ENCODE measurements around the gene UIMC1. TPM values are rescaled to one million over a fixed set of nuclear protein-coding genes. Genes with fewer than 3 reads are reported as not detected.

Gene UIMC1
- total RNA-seq, 1 donor from 2014 or later: 61.5 TPM

DNA sequence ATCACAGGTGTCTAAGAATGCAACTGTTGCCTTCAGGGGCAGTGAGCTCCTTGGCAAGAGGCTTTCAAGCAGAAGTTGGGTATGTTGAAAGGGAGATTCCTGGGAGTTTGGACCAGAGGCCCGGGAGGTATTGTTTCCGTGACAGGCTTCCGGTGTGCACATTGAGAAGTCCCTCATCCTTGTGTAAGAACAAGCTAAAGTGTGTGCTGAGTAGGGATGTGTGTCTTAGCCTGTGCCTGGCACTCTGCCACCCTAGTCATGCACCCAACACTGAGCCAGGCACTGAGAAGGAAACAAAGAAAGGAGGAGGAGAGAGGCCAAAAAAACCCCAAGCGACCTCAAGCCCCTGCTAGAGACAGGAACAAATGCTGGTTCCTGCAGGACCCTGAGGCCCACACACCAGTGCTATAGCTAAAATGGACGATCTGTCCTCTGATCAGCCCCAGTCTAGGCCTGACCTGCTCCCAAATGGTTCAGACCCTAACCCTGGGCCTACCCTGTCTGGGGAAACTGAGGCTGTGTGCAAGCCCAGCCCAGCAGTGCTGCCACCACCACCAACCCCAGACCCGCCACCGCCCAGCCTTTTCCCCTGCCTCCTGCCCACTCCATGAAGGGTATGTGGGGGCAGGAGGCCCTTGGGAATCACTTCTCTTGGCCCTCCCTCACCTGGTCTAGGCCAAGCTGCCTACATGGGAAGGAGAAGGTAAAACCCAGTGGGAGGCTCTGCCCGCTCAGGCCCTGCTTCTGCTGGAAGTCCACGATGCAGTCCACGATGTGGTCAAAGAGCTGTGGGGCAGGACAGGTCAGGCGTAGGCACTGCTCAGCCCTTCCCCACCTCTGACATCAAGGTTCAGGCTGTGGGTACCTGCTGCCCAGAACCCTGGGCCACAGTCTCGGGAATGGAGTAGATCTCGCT, 120.0 kb downstream of the UIMC1 start:
- DNase-seq (ENCODE audit: low read depth in 2 of 2): no peak

DNA sequence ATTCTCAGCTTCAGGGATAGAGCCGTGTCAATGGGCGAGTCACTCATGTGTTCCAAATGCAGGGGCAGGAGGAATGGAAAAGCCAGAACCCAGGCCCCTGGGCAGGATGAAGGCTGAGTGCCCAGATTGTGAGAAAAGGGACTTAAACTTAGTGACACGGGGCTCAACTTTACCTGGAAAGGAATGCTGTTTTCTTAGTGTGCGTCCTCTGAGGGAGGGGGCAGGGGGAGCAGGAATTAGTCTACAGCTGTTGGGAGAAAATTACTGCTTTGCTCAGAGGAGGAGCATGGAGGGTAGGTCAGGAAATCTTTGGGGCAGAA, 122.0 kb downstream of the UIMC1 start:
- DNase-seq (ENCODE audit: low read depth in 2 of 2): no peak

DNA sequence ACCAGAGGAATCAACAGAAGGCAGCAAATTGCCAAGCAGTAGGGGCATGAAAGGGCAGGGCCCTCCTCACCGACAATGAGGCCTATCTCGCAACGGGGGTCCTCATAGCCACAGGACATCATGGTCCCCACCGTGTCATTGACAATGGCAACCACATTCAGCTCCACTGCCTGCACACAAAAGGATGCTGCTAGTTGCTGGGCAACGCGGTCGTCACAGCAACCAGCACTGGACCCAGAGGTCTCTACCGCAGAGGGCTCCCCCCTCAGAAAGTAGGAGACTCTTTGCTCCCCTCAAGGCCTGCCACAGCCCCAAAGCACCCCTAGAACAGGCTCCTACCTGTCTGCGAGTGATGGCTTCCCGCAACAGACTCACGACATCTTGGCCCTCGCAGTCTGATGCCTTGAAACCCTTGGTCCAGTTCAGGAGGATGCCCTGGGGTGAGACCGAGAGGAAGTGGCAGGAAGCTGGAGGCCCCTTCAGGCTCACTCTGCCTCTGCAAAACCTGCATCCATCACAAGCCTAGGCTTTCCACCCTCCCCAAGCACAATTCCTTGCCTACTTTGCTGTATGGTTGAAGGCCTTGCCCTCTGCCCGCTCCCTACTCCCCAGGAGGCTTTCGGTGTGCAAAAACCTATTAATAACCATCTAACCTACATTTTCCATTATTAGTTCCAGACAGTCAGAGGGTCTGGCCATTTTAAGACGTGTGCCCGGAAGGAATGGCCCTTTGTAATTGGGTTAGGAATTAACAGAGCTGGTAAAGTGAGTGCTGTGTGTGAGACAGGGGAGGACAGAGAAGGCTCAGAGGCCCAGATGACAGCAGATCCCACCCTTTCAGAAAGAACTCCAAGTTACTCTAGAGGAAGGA, 122.6 kb downstream of the UIMC1 start:
- DNase-seq (ENCODE audit: low read depth in 2 of 2): no peak

DNA sequence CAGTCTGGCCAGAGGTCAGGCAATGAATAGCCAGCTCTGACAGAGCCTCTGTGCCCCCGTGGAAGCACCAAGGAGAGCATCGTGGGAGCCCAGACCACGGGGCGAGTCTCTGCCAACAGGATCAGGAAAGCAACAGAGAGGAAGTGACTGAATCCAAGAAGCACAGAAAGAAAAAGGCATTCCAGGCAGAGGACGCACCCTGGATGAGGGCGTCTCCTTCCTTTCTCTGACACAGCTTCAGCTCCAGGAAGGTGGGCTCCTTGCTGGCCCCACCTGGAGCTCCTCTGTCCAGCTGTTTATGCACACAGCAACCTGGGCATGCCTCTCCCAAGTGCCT, 124.0 kb downstream of the UIMC1 start:
- no peak for DNase-seq (ENCODE audit: low read depth in 2 of 2)

DNA sequence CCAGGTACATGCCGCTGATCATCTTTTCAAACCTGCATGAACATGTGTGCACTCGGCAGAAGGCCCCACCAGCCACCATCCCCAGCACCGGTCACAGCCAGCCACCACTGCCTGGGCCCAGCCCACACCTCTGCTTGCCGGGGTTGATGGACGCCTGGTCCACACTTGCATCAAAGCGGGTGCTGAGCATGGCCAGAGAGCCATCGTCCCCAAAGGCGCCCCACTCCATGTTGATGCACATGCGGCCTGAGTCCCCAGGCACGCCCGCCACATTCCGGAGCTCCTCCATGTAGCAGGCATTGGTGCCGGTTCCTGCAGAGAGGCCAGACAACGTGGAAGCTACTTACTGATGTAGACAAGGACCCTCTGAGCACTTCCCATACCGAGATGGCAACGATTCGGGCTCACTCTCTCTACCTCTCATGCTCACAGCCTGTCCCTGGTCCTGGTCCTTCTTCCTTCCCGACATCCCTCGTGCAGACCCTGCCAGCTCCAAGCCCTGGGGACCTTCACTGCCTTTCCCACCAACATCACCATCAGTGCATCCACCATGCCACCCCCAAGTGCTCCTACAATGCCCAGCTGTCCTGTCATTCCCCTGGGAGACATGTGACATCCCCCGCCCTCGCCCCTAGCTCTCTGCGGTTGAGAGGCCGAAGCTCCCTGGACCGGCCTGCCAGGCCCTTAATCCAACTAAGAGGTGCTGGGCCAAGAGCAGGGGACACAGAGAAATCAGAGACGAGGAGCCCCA, 124.6 kb downstream of the UIMC1 start:
- no peak for DNase-seq (ENCODE audit: low read depth in 2 of 2)

DNA sequence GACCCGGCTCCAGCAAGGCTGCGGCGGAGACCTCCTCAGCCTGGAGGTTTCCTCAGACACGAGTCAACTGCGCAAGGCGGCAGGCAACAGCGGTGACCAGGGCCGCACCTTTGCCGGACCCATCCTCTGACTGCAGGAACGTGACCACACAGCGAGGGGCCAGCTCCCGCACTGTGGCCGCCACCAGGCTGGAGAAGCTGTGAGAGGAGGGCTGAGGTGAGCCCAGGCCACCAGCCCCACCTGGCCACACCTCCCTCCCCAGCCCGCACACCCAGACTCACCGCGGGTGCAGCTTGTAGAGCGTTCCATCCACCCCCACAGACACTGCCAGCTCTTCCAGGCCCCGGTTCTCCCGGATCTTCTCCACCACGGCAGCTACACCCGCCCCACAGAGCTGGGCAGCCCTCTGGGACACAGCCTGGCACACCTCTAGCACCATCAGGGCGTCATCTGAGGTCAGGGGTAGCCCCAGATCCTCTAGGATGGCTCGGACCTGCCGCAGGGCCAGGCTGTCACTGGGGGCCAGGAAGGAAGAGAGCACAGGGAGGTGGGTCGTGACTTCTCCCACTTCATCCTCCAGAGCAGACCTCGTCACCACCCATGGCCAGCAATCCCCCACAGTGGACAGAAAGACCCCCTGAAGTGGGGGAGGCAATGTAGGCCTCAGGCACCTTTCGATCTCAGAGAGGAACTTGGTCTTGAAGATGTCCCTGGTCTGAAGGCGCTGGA, 125.4 kb downstream of the UIMC1 start:
- DNase-seq (ENCODE audit: low read depth in 2 of 2): no peak

DNA sequence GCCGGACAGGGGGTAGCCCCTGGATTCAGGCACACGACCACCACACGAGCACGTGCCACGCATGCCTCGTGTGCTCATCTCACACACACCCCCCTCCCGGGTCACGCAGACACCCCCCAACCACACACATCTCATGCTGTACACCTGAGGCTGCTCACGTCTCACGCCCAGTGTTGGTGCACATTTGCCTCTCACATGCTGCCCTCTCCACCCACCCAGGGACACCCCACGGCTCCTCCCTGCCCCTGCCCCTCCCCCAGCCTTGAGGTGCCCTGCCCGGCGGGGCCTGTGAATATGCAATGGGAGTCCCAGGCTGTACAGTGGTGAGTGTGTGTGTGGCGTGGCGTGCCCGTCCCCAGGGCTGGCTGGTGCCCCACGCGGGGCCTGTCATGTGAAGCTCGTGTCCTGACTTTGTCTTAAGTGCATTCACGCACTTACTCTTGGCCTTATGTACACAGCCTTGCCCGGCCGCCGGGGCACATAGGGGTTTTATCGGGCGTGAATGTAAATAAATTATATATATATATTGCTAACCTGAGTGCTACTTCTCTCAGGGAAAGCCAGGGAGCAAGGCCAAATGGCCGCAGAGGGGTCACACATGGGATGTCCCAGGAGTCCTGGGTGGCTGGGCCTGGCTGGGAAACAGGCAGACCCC, 126.1 kb downstream of the UIMC1 start:
- DNase-seq (ENCODE audit: low read depth in 2 of 2): no peak

DNA sequence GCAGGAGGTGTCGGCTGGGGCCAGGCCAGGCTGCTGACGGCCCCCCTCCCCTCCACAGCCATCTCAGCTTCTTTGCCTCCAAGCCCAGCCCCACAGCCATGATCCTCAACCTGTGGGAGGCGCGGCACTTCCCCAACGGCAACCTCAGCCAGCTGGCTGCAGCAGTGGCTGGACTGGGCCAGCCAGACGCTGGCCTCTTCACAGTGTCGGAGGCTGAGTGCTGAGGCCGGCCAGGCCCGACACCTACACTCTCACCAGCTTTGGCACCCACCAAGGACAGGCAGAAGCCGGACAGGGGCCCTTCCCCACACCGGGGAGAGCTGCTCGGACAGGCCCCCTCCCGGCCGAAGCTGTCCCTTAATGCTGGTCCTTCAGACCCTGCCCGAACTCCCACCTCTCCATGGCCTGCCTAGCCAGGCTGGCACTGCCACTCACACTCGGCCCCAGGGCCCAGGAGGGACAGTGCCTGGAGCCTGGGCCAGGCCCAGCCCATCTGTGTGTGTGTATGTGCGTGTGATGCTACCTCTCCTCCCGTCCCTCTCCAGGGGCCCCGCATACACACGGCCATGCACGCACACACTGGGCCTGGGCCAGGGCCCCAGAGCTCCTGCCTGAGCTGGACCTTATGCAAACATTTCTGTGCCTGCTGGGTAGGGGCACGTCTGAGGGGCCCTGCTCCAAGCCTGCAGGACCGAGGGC, 126.8 kb downstream of the UIMC1 start:
- DNase-seq (ENCODE audit: low read depth in 2 of 2): no peak

DNA sequence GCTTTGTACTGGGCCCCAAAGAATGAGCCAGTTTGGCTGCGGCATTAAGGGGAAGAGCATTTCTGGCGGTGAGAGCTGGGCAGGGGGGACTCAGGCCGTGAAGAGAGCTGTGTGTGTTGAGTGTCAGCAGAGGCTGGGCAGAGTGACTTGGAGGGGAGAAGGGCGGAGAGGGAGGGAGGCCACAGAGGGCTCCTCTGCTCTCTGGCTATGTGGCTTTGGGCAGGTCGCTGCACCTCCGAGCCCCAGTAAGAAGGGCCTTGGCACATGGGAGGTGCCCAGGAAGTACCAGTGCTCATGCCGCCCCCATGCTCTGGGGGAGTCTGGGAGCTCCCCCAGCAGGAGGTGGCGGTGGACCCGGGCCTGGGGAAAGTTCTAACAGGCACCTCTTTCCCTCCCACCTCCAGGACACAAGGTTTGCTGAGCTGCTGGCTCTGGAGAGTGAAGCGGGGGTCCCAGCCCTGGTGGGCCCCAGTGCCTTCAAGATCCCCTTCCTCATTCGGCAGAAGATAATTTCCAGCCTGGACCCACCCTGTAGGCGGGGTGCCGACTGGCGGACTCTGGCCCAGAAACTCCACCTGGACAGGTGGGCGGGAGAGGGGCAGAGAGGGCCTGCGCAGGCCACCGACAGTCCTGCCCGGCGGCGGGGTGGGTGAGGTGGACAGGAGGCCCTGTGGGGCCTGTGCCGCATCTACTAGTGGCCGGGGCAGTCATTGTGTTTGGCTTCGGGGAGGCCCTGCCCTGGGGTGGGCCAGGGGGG, 127.5 kb downstream of the UIMC1 start:
- DNase-seq (ENCODE audit: low read depth in 2 of 2): no peak

DNA sequence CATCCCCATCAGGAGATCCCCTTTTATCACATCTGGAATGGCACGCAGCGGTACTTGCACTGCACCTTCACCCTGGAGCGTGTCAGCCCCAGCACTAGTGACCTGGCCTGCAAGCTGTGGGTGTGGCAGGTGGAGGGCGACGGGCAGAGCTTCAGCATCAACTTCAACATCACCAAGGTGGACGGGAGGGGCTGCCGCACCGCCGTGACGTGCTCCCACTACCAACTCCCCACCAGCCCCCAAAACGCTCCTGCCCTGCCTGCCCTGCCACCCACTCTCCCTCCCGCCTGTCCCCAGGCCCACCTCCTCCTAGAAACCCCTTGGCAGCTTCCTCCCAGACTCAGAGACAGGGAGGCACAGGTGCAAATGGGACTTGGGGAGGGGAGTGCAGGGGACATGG, 128.1 kb downstream of the UIMC1 start:
- no peak for DNase-seq (ENCODE audit: low read depth in 2 of 2)

DNA sequence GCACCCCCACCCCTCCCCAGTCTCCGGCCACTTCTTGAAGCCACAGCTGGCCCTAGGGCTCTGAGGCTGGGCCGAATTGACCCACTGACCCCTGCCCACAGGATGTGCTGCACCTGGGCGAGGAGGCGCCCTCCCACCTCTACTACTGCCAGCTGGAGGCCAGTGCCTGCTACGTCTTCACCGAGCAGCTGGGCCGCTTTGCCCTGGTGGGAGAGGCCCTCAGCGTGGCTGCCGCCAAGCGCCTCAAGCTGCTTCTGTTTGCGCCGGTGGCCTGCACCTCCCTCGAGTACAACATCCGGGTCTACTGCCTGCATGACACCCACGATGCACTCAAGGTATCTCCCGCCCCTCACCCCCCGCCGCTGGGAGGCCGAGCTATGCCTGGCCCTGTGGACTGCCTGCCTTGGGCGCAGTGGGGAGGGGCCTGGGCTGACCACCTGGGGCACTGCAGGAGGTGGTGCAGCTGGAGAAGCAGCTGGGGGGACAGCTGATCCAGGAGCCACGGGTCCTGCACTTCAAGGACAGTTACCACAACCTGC, 128.7 kb downstream of the UIMC1 start:
- no peak for DNase-seq (ENCODE audit: low read depth in 2 of 2)

DNA sequence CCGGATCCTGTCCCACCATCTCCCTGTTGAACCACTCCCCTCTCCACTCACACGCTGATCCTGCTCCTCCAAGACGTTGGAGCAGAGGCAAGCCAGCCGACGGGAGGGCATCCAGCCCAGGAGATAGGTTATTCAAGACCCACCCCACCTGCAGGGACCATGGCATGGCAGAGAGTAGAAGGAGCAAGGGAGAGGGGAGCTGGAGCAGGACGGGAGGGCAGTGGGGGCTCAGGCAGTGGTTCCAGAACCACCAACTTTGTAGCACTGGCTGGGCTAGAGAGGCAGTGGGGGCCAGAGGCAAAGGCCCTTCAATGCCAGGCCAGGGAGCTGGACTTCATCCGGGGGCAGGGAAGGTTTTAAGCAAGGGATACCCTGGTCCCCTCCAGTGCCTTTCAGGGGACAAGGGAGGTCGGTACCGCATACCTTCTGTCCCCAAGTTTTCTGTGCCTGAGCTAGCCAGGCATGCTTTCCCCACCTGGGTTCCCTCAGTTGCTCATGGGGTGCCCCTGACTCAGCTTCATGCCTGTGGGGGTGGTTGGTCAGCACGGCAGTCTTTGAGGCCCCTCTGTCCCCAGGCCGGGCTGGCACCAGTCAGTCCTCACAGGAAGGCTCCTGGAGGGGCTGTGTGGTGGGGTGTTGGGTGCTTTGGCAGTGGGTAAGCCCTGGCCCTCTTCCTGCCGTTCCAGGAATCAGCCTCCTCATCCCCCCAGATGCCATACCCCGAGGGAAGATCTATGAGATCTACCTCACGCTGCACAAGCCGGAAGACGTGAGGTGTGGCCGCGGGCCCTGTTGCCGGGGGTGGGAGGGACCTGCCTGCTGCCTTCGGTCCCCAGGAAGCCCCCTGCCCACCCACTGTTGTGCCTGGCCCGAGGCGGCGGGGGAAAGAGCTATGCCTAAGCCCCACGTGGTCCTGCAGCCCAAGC, 129.8 kb downstream of the UIMC1 start:
- DNase-seq (ENCODE audit: low read depth in 2 of 2): no peak

DNA sequence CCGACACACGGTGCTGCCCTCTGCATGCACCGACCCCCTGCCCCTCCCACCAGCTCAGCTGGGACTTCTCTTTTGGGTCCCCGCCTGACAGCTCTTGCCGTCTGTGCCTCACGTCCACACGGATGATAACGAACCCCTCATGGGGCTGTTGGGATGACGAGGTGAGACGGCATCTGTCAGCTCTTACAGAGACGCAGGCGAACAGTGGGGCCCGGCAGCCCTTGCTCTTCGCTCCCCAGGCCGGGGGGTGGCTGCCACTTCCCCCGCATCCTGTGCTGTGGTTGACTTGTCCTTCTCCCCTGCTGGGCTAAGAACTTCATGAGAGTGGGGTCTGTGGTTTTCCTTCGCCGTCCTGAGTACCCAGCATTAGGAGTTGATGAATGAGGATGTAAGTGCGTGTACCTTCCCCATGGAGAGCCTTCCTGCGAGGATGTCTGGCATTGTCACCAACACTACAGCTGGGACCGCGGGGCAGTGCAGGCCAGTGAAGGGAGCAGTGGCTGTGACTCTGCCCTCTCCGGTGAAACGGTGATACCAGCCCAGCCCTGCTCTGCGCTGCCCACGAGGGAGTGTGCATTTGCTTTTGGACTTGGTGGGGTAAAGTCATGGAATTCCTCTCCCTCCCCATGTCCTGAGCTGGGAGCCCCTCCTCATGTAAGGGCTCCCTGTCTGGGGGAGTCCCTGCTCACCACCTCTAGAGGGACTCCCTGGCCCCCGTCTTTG, 130.6 kb downstream of the UIMC1 start:
- DNase-seq (ENCODE audit: low read depth in 2 of 2): no peak

DNA sequence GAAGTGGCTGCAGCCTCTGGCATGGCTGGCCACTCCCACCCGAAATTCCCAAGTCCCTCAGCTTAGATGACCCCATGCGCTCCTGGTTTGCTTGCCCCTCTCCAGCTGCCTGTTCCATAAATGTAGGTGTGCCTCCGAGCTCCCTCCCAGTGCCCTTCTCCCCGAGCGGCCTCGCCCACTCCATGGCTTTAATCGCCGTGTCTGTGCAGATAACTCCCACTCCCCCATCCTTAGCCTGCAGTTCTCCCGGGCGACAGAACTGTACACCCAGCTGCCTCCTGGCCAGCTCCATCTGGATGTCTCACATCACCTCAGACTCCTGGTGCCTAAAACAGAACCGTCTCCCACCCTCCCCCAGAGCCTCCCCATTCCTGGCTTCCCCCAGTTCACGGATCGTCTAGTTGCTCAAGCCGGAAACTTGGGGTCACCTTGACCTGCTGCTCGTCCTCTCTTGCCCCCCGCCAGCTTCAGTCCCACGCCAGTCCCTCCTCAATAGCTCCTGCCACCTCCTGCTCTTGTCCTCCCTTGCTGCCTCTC, 131.5 kb downstream of the UIMC1 start:
- DNase-seq (ENCODE audit: low read depth in 2 of 2): no peak

DNA sequence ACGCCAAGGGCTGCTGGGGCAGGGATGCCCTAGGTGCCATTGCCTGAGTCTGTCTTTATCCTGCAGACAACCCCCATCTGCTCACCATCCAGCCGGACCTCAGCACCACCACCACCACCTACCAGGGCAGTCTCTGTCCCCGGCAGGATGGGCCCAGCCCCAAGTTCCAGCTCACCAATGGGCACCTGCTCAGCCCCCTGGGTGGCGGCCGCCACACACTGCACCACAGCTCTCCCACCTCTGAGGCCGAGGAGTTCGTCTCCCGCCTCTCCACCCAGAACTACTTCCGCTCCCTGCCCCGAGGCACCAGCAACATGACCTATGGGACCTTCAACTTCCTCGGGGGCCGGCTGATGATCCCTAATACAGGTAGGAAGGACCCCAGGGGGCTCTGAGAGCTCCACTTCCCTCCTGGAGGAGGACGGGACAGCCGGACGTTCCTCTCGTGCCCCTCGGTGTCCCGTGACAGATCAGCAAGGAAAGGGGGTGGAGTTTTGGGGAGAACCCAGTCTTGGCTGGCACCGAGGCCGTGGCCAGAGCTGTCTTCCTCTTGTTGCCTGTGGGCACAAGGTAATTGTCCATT, 132.3 kb downstream of the UIMC1 start:
- DNase-seq (ENCODE audit: low read depth in 2 of 2): no peak

DNA sequence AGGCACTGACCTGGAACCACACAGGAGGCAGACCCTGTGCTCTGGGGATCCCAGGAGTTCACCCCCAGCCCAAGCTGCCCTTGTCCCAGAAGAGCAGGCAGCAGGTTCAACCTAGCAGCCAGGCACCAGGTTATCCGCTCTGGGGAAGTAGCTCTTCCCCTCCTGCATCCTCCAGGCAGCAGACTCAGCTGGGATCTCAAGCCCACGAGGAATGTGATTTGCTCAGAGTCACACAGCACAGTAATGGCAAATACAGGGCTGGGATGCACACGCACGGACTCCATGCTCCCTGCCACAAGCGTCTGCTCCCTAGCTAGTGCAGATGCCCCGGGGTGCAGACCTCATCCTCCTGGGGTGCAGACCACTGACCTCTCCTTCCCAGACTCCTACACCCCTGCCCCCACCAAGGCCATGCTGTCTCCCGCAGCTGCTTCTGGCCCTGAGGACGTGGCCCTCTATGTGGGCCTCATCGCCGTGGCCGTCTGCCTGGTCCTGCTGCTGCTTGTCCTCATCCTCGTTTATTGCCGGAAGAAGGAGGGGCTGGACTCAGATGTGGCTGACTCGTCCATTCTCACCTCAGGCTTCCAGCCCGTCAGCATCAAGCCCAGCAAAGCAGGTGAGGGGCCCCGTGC, 132.9 kb downstream of the UIMC1 start:
- no peak for DNase-seq (ENCODE audit: low read depth in 2 of 2)

Measured in lung microvascular endothelial cell (primary cell).